Endodermal cell (in vitro differentiated cells): ENCODE results near the gene ECSCR. TPM values are rescaled to one million over a fixed set of nuclear protein-coding genes. Genes with fewer than 3 reads are reported as not detected.
"Not testable (repeated sequence)": the region's sequence is repeated elsewhere in the genome, so short reads cannot be mapped to it uniquely, and the experiment has no call there.

Source experiments
- DNase-seq: peaks from one replicate; pipeline ENCODE4 v3.0.0-alpha.2; 2017
- H3K27ac ChIP-seq: 2 replicates; pipeline ENCODE4 v1.5.1; 2013; ENCODE audit warnings: mild to moderate bottlenecking, low read depth, low read length, moderate library complexity
- H3K27me3 ChIP-seq: 2 replicates; pipeline ENCODE4 v1.6.1; 2013; ENCODE audit warnings: mild to moderate bottlenecking, low read length, moderate library complexity; ENCODE audit not compliant: insufficient read depth, control insufficient read depth, poor library complexity, severe bottlenecking
- H3K36me3 ChIP-seq: 2 replicates; pipeline ENCODE4 v1.7.0; 2013; ENCODE audit warnings: mild to moderate bottlenecking, low read length, moderate library complexity; ENCODE audit not compliant: control insufficient read depth, insufficient read depth
- H3K4me1 ChIP-seq: one replicate; pipeline ENCODE4 v1.7.0; 2013; ENCODE audit warnings: low read length; ENCODE audit not compliant: control insufficient read depth, insufficient read depth
- H3K4me3 ChIP-seq: 2 replicates; pipeline ENCODE4 v1.5.1; 2013; ENCODE audit warnings: mild to moderate bottlenecking, low read length, moderate library complexity
- H3K9ac ChIP-seq: 2 replicates; pipeline ENCODE4 v1.6.1; 2013; ENCODE audit warnings: mild to moderate bottlenecking, low read length, moderate library complexity; ENCODE audit not compliant: poor library complexity, severe bottlenecking; ENCODE audit errors: extremely low read depth
- H3K9me3 ChIP-seq: 2 replicates; pipeline ENCODE4 v1.6.1; 2013; ENCODE audit warnings: mild to moderate bottlenecking, low read length, moderate library complexity; ENCODE audit not compliant: control insufficient read depth
- H3K27ac Mint-ChIP-seq: 2 replicates; pipeline ENCODE4 v1.8.0; 2020; ENCODE audit warnings: mixed read lengths
- H3K27me3 Mint-ChIP-seq: 2 replicates; pipeline ENCODE4 v1.8.0; 2021; ENCODE audit warnings: mild to moderate bottlenecking, mixed read lengths; ENCODE audit not compliant: insufficient read depth
- H3K36me3 Mint-ChIP-seq: 2 replicates; pipeline ENCODE4 v1.8.0; 2020; ENCODE audit warnings: low read depth, mixed read lengths
- H3K4me1 Mint-ChIP-seq: 2 replicates; pipeline ENCODE4 v1.8.0; 2020; ENCODE audit warnings: mixed read lengths
- H3K4me3 Mint-ChIP-seq: 2 replicates; pipeline ENCODE4 v1.8.0; 2020; ENCODE audit warnings: mild to moderate bottlenecking, moderate library complexity, mixed read lengths
- H3K9me3 Mint-ChIP-seq: 2 replicates; pipeline ENCODE4 v1.8.0; 2020; ENCODE audit warnings: mild to moderate bottlenecking, mixed read lengths
- CTCF ChIP-seq: fragments of 200-600 bp; sonication (generic); conservative IDR thresholded peaks from 2 replicates; pipeline ENCODE4 v1.5.0; 2021; ENCODE audit warnings: antibody characterized with exemption, mild to moderate bottlenecking
- WGBS, 2 experiments: methylation state at CpG; one replicate each; pipeline versions ENCODE4 v1.1.5 to v1.1.7; 2013; ENCODE audit warnings: missing lambda C conversion rate in 2 of 2, mixed read lengths in 1 of 2; ENCODE audit not compliant: insufficient coverage in 1 of 2, insufficient read length in 1 of 2; 5-methylcytosine and 5-hydroxymethylcytosine counted together
- long read RNA-seq, 4 experiments: library from polyadenylated mRNA in 2 of 4; library from RNA in 1 of 4; library from capped mRNA in 1 of 4; stranded (forward) in 3 of 4; unstranded in 1 of 4; transcript quantifications; one replicate each; pipeline ENCODE4 v2.0.0, GENCODE V29; 2020 to 2021; ENCODE audit warnings: inconsistent platforms in 1 of 4
- polyA plus RNA-seq, 2 experiments: library from polyadenylated mRNA; stranded (reverse); fragments of 50-300 nt; gene quantifications; one replicate each; pipeline ENCODE4 v1.2.3, GENCODE V29; 2013
- total RNA-seq, 2 donors: library from RNA; stranded (reverse); fragmentation: NEBNext Ultra II Directional in 1 of 2; extraction: Animal tissue kit (Norgen Biotek cat#: 25700) in 1 of 2; gene quantifications; 2 replicates in 1 of 2; 3 replicates in 1 of 2; pipeline ENCODE4 v1.2.1, GENCODE V29; 2021

The ECSCR gene, protein sequence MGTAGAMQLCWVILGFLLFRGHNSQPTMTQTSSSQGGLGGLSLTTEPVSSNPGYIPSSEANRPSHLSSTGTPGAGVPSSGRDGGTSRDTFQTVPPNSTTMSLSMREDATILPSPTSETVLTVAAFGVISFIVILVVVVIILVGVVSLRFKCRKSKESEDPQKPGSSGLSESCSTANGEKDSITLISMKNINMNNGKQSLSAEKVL
- under 1 TPM in 1 of 2 donors, not detected in 1; 0.62 TPM for total RNA-seq
- 1.0 TPM for polyA plus RNA-seq (2013, experiment 1 of 2)
- 0.46 TPM for polyA plus RNA-seq (2013, experiment 2 of 2)
- long read RNA-seq, experiment 1 = 0 reads
- long read RNA-seq, experiment 2 = 0 reads
- long read RNA-seq, experiment 3, partial matches to known transcripts = 0 of 3 reads
- long read RNA-seq, experiment 3, other reads (novel, unspliced or antisense) = 0 of 3 reads
- long read RNA-seq, experiment 4, partial matches to known transcripts = 0 of 1 reads
- long read RNA-seq, experiment 4, other reads (novel, unspliced or antisense) = 0 of 1 reads

DNA sequence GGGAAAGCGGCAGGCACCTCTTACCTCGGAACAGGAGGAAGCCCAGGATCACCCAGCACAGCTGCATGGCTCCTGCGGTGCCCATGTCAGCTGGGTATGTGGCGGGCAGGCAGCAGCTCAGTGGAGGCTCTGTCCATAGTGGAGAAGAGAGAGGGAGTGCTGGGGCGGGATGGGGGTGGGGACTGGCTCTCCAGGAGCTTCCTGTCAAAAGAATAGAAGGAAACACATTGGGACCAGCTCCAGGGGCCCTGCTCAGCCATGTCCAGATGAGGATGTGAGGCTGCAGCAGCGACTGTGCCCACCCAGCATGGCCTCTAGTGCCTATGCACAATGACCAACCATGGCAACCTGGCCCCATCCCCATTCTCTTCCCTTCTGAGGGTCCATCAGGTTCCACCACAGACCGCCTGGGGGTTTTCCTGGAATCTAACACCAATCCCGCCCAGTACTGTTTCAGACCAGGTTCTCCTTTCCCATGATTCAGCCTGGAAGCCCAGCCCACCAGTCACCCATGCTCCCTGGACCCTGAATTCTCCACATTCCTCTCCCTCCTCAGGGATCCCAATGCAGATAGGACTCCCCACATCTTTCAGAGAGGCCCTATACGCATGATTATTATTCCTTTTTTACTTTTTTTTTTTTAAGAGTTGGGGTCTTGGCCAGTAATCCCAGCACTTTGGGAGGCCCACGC is at the start of gene ECSCR:
ECSCR (minus strand) TSS at position 158 of the 691 bp plus-strand sequence; CDS start at position 85, 73 bp downstream.
- Mint-ChIP-seq H3K4me3 (no peak within 1 kb of the TSS), H3K9me3 (no peaks in the 10 kb centered on the region), H3K27me3 (no peaks in the 10 kb centered on the region), H3K4me1 (peaks cover 24% of the 10 kb centered on the region), H3K36me3 (no peaks in the 10 kb centered on the region), H3K27ac (no peak within 1 kb of the TSS)
- Histone ChIP-seq H3K9me3 (no peaks in the 10 kb centered on the region), H3K4me1 (peaks cover 12% of the 10 kb centered on the region), H3K4me3 (no peak within 1 kb of the TSS), H3K27ac (no peak within 1 kb of the TSS), H3K27me3 (no peaks in the 10 kb centered on the region), H3K9ac (no peak within 1 kb of the TSS), H3K36me3 (no peaks in the 10 kb centered on the region)
- 79 to 84% methylated on average over 4 to 10 of the region's 10 CpGs for WGBS, 2 experiments
- TF ChIP-seq CTCF = no peak
- peak; percentile 81 for DNase-seq

- not testable (repeated sequence) for H3K9ac ChIP-seq, H3K9me3 ChIP-seq, H3K9me3 Mint-ChIP-seq, H3K36me3 Mint-ChIP-seq, H3K27me3 ChIP-seq, H3K4me3 ChIP-seq, H3K4me3 Mint-ChIP-seq, H3K4me1 Mint-ChIP-seq, H3K36me3 ChIP-seq, H3K27me3 Mint-ChIP-seq, DNase-seq, H3K4me1 ChIP-seq, H3K27ac ChIP-seq, H3K27ac Mint-ChIP-seq
- 73 to 76% methylated on average over 4 to 5 of the region's 5 CpGs for WGBS, 2 experiments
Observed at GRCh38 chr5:139504722-139505121, 42.2 kb upstream of the ECSCR start.

- WGBS, 2 experiments = 66 to 74% methylated on average over 12 to 15 of the region's 15 CpGs
- H3K4me3 Mint-ChIP-seq = peak overlapping the region; percentile 56
- H3K4me1 Mint-ChIP-seq = not testable (repeated sequence)
Observed at GRCh38 chr5:139503879-139504278, 41.3 kb upstream of the ECSCR start.

GRCh38 chr5:139503036-139503817 is 40.7 kb upstream of the ECSCR start:
- not testable (repeated sequence) for H3K27ac ChIP-seq, H3K4me3 ChIP-seq, DNase-seq, H3K4me1 ChIP-seq, H3K27me3 ChIP-seq, H3K9ac ChIP-seq, H3K9me3 ChIP-seq, H3K4me1 Mint-ChIP-seq, H3K36me3 Mint-ChIP-seq, H3K27ac Mint-ChIP-seq, H3K27me3 Mint-ChIP-seq, H3K36me3 ChIP-seq, H3K9me3 Mint-ChIP-seq
- peak overlapping the region; percentile 56 for H3K4me3 Mint-ChIP-seq
- WGBS, 2 experiments = 91 to 93% methylated on average over 14 to 15 of the region's 15 CpGs

More at GRCh38 chr5:139503879-139504278, 41.3 kb upstream of the ECSCR start:
- peak; percentile 73 for DNase-seq
- H3K9me3 Mint-ChIP-seq, H3K27me3 ChIP-seq, H3K36me3 ChIP-seq, H3K27ac Mint-ChIP-seq, H3K9ac ChIP-seq, H3K9me3 ChIP-seq, H3K27me3 Mint-ChIP-seq, H3K4me3 ChIP-seq, H3K4me1 ChIP-seq, H3K36me3 Mint-ChIP-seq, H3K27ac ChIP-seq: not testable (repeated sequence)
